Calu3 (cell line): ENCODE measurements around the gene MRPS33. TPM values are rescaled to one million over a fixed set of nuclear protein-coding genes. Genes with fewer than 3 reads are reported as not detected.

Experiments
- BruUV-seq: library from RNA; stranded (reverse); fragments of 400-500 nt; replicated peaks from 2 replicates; lab custom pipeline; 2021; lab: Mats Ljungman, UMichigan
- CTCF ChIA-PET: fragments of 300-600 bp; sonication (Branson Sonifier 250); formaldehyde crosslinking; loops from one replicate; lab custom pipeline; 2022; ENCODE audit warnings: antibody characterized with exemption; lab: Charles Lee
- DNase-seq: peaks from one replicate; pipeline ENCODE4 v3.0.0; 2022
- H3K27ac Mint-ChIP-seq: one replicate; pipeline ENCODE4 v1.8.0; 2022; ENCODE audit warnings: mixed read lengths; ENCODE audit not compliant: unreplicated experiment
- H3K27me3 Mint-ChIP-seq: one replicate; pipeline ENCODE4 v1.8.0; 2022; ENCODE audit warnings: mixed read lengths; ENCODE audit not compliant: unreplicated experiment
- H3K36me3 Mint-ChIP-seq: one replicate; pipeline ENCODE4 v1.8.0; 2022; ENCODE audit warnings: mild to moderate bottlenecking, moderate library complexity, mixed read lengths; ENCODE audit not compliant: insufficient read depth, unreplicated experiment
- H3K4me1 Mint-ChIP-seq: one replicate; pipeline ENCODE4 v1.8.0; 2022; ENCODE audit warnings: mild to moderate bottlenecking, low read depth, mixed read lengths; ENCODE audit not compliant: unreplicated experiment
- H3K4me3 Mint-ChIP-seq: one replicate; pipeline ENCODE4 v1.8.0; 2022; ENCODE audit warnings: mild to moderate bottlenecking, low read depth, moderate library complexity, mixed read lengths; ENCODE audit not compliant: unreplicated experiment
- H3K9me3 Mint-ChIP-seq: one replicate; pipeline ENCODE4 v1.8.0; 2022; ENCODE audit warnings: low read depth, mixed read lengths; ENCODE audit not compliant: unreplicated experiment
- intact Hi-C: fragments of 100-400 bp; cut with micrococcal nuclease; formaldehyde crosslinking; loops from one replicate; pipeline ENCODE4 v1.10.0; 2022; ENCODE audit not compliant: unreplicated experiment
- total RNA-seq: library from RNA; stranded (reverse); gene quantifications from 2 replicates; pipeline ENCODE4 v1.2.3, GENCODE V29; 2022
- TF ChIP-seq, protein P1 (sequence below): fragments of 200-600 bp; IDR thresholded peaks from one replicate; pipeline ENCODE4 v1.8.0; 2022; ENCODE audit warnings: antibody characterized with exemption; ENCODE audit not compliant: unreplicated experiment

MRPS33 gene
- total RNA-seq, 1 experiment from 2014 or later: 54.6 TPM

DNA sequence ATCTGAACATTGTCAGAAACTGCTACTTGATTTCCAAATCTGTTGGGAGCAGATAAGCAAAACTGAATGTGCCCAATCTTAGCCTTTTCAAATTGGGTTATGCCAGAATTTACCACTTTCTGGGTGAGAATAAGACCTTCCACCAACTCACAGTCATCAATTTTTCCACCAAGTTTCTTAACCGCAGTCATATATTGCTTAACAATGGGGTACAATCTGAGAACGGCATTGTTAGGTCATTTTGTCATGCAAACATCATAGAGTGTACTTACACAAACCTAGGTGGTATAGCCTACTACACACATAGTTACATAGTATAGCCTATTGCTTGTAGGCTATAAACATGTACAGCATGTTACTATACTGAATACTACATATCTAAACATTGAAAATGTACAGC lies 16.0 kb downstream of the MRPS33 start:
- no TSS peak for BruUV-seq
- H3K27me3 Mint-ChIP-seq: no peaks in the 10 kb centered on the region
- DNase-seq: no peak
- H3K4me1 Mint-ChIP-seq: peaks cover 21% of the 10 kb centered on the region
- no peak overlapping the region for H3K27ac Mint-ChIP-seq
- H3K4me3 Mint-ChIP-seq: no peak overlapping the region
- no peaks in the 10 kb centered on the region for H3K9me3 Mint-ChIP-seq
- TF ChIP-seq, protein P1, sequence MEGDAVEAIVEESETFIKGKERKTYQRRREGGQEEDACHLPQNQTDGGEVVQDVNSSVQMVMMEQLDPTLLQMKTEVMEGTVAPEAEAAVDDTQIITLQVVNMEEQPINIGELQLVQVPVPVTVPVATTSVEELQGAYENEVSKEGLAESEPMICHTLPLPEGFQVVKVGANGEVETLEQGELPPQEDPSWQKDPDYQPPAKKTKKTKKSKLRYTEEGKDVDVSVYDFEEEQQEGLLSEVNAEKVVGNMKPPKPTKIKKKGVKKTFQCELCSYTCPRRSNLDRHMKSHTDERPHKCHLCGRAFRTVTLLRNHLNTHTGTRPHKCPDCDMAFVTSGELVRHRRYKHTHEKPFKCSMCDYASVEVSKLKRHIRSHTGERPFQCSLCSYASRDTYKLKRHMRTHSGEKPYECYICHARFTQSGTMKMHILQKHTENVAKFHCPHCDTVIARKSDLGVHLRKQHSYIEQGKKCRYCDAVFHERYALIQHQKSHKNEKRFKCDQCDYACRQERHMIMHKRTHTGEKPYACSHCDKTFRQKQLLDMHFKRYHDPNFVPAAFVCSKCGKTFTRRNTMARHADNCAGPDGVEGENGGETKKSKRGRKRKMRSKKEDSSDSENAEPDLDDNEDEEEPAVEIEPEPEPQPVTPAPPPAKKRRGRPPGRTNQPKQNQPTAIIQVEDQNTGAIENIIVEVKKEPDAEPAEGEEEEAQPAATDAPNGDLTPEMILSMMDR: no peak
- CTCF ChIA-PET: no interaction called here
- intact Hi-C loops: no loop called here
- H3K36me3 Mint-ChIP-seq: no peaks in the 10 kb centered on the region

DNA sequence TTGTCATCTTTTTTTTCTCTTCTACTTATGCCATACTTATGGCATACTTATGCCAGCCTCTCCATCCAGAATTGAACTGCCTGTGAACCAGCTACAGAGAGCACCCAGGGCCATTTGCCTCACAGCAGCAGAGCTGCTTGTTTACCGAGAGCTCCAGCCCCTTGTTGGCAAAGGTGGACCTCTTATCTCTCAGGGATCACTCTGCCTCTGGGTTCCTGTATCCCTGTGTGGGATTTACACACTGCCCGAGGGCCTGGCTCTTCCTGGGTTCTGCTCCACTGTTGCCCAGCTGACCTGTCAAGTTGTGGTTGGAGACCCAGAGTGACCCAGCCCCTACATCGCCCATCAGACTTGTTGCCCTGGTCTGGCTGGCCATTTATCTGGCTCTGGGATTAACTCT lies 22.3 kb downstream of the MRPS33 start:
- TF ChIP-seq, protein P1: no peak

DNA sequence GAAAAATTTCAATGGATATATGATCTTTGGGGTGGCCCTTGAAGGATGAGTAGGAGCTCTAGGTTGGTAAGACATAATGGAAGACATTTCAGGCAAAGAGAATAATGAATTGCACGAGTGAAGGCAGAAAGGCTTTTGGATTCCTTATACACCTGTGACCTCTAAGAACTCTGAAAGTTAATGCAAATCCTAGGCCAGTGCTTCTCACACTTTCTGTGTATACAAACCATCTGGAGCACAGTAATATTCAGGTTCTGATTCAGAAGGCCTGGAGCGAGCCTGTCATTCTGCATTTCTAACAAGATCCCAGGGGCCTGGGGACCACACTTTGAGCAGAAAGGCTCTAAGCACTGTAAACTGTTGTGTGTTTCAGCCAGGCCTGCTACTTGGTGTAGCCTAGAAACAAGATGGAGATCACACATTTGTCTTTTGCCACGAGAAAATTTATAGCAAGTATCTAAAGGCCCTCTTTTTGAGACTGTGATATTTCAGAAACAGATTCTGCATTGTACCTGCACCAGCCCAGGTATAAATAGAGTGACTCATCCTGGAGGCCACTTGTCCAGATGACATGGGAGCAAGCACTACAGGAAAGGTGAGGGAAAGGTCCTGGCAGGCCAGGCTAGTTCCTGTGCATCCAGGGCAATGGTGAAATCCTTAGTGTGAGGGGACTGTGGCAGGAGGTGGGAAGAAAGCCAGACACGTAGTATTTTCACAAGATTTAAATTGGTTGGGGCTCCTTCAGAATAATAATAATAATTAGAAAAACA lies 24.4 kb downstream of the MRPS33 start:
- Mint-ChIP-seq H3K4me1 (peaks cover 16% of the 10 kb centered on the region), H3K9me3 (no peaks in the 10 kb centered on the region), H3K36me3 (no peaks in the 10 kb centered on the region), H3K27me3 (no peaks in the 10 kb centered on the region), H3K4me3 (no peak overlapping the region), H3K27ac (no peak overlapping the region)
- CTCF ChIA-PET: interaction anchor here (0.8 kb wide), 1 partner anchor 21 kb away, joined by 3 read pairs; no protein-coding TSS in a partner anchor
- DNase-seq: peak; percentile 14
- TF ChIP-seq, protein P1: no peak
- intact Hi-C loops: loop anchor here (5.0 kb wide), 1 partner anchor 178 kb away; no protein-coding TSS in a partner anchor
- no TSS peak for BruUV-seq

More for the DNA sequence above, 22.3 kb downstream of the MRPS33 start:
- Mint-ChIP-seq H3K9me3 (no peaks in the 10 kb centered on the region), H3K27me3 (no peaks in the 10 kb centered on the region), H3K4me1 (peaks cover 16% of the 10 kb centered on the region), H3K4me3 (no peak overlapping the region), H3K27ac (no peak overlapping the region), H3K36me3 (no peaks in the 10 kb centered on the region)
- no peak for DNase-seq
- intact Hi-C loops: loop anchor here (5.0 kb wide), 1 partner anchor 180 kb away; no protein-coding TSS in a partner anchor
- no TSS peak for BruUV-seq
- CTCF ChIA-PET: no interaction called here

DNA sequence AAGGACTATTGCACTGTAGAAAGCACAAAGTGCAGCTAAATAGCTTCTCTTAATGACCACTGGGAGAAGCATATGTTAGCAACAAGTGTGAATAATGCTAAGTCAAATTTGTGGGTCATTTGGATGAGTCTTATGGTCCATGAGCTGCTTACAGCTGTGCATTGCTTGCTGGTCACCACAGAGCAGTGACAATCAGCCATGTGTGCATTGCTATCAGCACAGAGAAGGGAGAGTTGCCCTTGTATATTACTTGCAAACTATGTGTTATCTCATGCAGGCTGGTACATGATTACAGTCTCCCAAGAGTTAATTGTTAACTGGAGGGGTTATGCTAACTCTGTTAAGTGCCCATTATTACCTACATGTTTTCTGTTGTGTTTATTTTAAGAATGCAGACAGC lies 25.7 kb downstream of the MRPS33 start:
- BruUV-seq: no TSS peak
- no peak for DNase-seq
- TF ChIP-seq, protein P1: no peak
- H3K4me1 Mint-ChIP-seq: peaks cover 16% of the 10 kb centered on the region
- no peak overlapping the region for H3K4me3 Mint-ChIP-seq
- no peak overlapping the region for H3K27ac Mint-ChIP-seq
- no peaks in the 10 kb centered on the region for H3K36me3 Mint-ChIP-seq
- intact Hi-C loops: no loop called here
- no peaks in the 10 kb centered on the region for H3K27me3 Mint-ChIP-seq
- CTCF ChIA-PET: interaction anchor here (0.5 kb wide), 1 partner anchor 1388 kb away, joined by 3 read pairs; no protein-coding TSS in a partner anchor
- peaks cover 3% of the 10 kb centered on the region for H3K9me3 Mint-ChIP-seq
